ENCODE measurements around the gene UST. TPM values are rescaled to one million over a fixed set of nuclear protein-coding genes. Genes with fewer than 3 reads are reported as not detected.

Gene UST
- total RNA-seq, 2 donors from 2014 or later: 1.1 to 2.7 TPM

- intact Hi-C loops (cut with DNase I): no loop called here
- no peak for DNase-seq
- Histone ChIP-seq H3K4me1 (no peaks in the 10 kb centered on the region), H3K4me3 (no peak overlapping the region), H3K9me3 (no peaks in the 10 kb centered on the region), H3K9ac (ENCODE audit: low read depth in 2 of 2, low read length in 2 of 2) (no peak overlapping the region), H3K36me3 (no peaks in the 10 kb centered on the region), H3K27ac (no peak overlapping the region), H3K27me3 (no peaks in the 10 kb centered on the region)
- no peak for TF ChIP-seq CTCF (IDR thresholded peaks at IDR 0.05)
Measured at GRCh38 chr6:148831064-148831463, 84.2 kb downstream of the UST start.

- H3K27ac ChIP-seq: no peak overlapping the region
- no peaks in the 10 kb centered on the region for H3K27me3 ChIP-seq
- no peak overlapping the region for H3K9ac ChIP-seq (ENCODE audit: low read depth in 2 of 2, low read length in 2 of 2)
- H3K4me3 ChIP-seq: no peak overlapping the region
- DNase-seq: no peak
- no peaks in the 10 kb centered on the region for H3K36me3 ChIP-seq
- intact Hi-C loops (cut with DNase I): no loop called here
- H3K4me1 ChIP-seq: no peaks in the 10 kb centered on the region
- no peak for TF ChIP-seq CTCF (IDR thresholded peaks at IDR 0.05)
- no peaks in the 10 kb centered on the region for H3K9me3 ChIP-seq
Measured at GRCh38 chr6:148831531-148831930, 84.7 kb downstream of the UST start.

GRCh38 chr6:148835920-148836441, 89.2 kb downstream of the UST start:
- Histone ChIP-seq H3K27ac (no peak overlapping the region), H3K9ac (ENCODE audit: low read depth in 2 of 2, low read length in 2 of 2) (no peak overlapping the region), H3K9me3 (no peaks in the 10 kb centered on the region), H3K36me3 (no peaks in the 10 kb centered on the region), H3K27me3 (no peaks in the 10 kb centered on the region), H3K4me1 (no peaks in the 10 kb centered on the region), H3K4me3 (no peak overlapping the region)
- intact Hi-C loops (cut with DNase I): no loop called here
- DNase-seq: no peak
- no peak for TF ChIP-seq CTCF (IDR thresholded peaks at IDR 0.05)

GRCh38 chr6:148836751-148837150, 89.9 kb downstream of the UST start:
- Histone ChIP-seq H3K4me1 (no peaks in the 10 kb centered on the region), H3K4me3 (no peak overlapping the region), H3K27ac (no peak overlapping the region), H3K27me3 (no peaks in the 10 kb centered on the region), H3K9me3 (no peaks in the 10 kb centered on the region), H3K9ac (ENCODE audit: low read depth in 2 of 2, low read length in 2 of 2) (no peak overlapping the region), H3K36me3 (no peaks in the 10 kb centered on the region)
- TF ChIP-seq CTCF (IDR thresholded peaks at IDR 0.05): no peak
- intact Hi-C loops (cut with DNase I): no loop called here
- no peak for DNase-seq

- Histone ChIP-seq H3K36me3 (no peaks in the 10 kb centered on the region), H3K4me1 (no peaks in the 10 kb centered on the region), H3K9ac (ENCODE audit: low read depth in 2 of 2, low read length in 2 of 2) (no peak overlapping the region), H3K27ac (no peak overlapping the region), H3K9me3 (no peaks in the 10 kb centered on the region), H3K27me3 (no peaks in the 10 kb centered on the region), H3K4me3 (no peak overlapping the region)
- no peak for TF ChIP-seq CTCF (IDR thresholded peaks at IDR 0.05)
- intact Hi-C loops (cut with DNase I): no loop called here
- DNase-seq: no peak
Measured at GRCh38 chr6:148837941-148838340, 91.1 kb downstream of the UST start.
